Esophagus (tissue), 2 donors: Measurements from ENCODE around the gene SNX8. TPM values are rescaled to one million over a fixed set of nuclear protein-coding genes. Genes with fewer than 3 reads are reported as not detected.
"Not testable (repeated sequence)": the region's sequence is repeated elsewhere in the genome, so short reads cannot be mapped to it uniquely, and the experiment has no call there.

Experiments used
- H3K27ac ChIP-seq, 2 donors: one replicate each; pipeline ENCODE4 v1.5.1; 2013; ENCODE audit warnings: low read depth in 2 of 2, mild to moderate bottlenecking in 2 of 2, inconsistent platforms in 1 of 2, low read length in 1 of 2, moderate library complexity in 1 of 2
- H3K27me3 ChIP-seq, 2 donors: one replicate each; pipeline ENCODE4 v1.6.1; 2013; ENCODE audit warnings: low read length in 2 of 2, control low read depth in 1 of 2, mild to moderate bottlenecking in 1 of 2; ENCODE audit not compliant: insufficient read depth in 2 of 2, control insufficient read depth in 1 of 2
- H3K36me3 ChIP-seq, 2 donors: one replicate each; pipeline ENCODE4 v1.6.1; 2013; ENCODE audit warnings: low read length in 1 of 2; ENCODE audit not compliant: control insufficient read depth in 2 of 2, insufficient read depth in 2 of 2
- H3K4me1 ChIP-seq, 2 donors: one replicate each; pipeline ENCODE4 v1.6.1; 2013; ENCODE audit warnings: low read length in 1 of 2; ENCODE audit not compliant: control insufficient read depth in 2 of 2, insufficient read depth in 2 of 2
- H3K4me3 ChIP-seq, 2 donors: one replicate each; pipeline ENCODE4 v1.5.1; 2013; ENCODE audit warnings: low read length in 2 of 2, mild to moderate bottlenecking in 2 of 2, low read depth in 1 of 2, moderate library complexity in 1 of 2
- H3K9me3 ChIP-seq, 2 donors: one replicate each; pipeline ENCODE4 v1.6.1; 2013; ENCODE audit warnings: mild to moderate bottlenecking in 2 of 2, low read depth in 1 of 2, low read length in 1 of 2, moderate library complexity in 1 of 2; ENCODE audit not compliant: control insufficient read depth in 2 of 2, insufficient read depth in 1 of 2
- WGBS, 2 donors: extraction: QIAGEN DNeasy Blood & Tissue Kit; methylation state at CpG; one replicate each; pipeline ENCODE4 v1.1.7; 2013; 5-methylcytosine and 5-hydroxymethylcytosine counted together
- polyA plus RNA-seq, 2 donors: library from polyadenylated mRNA; stranded (reverse); fragments of 200-250 nt; gene quantifications; one replicate each; pipeline ENCODE4 v1.2.3, GENCODE V29; 2013
- donor health status: healthy with polysubstance abuse.
- donor health status: Bipolar disorder and iron deficiency.

The SNX8 gene
- polyA plus RNA-seq, 2 donors = 15.6 to 37.7 TPM

DNA sequence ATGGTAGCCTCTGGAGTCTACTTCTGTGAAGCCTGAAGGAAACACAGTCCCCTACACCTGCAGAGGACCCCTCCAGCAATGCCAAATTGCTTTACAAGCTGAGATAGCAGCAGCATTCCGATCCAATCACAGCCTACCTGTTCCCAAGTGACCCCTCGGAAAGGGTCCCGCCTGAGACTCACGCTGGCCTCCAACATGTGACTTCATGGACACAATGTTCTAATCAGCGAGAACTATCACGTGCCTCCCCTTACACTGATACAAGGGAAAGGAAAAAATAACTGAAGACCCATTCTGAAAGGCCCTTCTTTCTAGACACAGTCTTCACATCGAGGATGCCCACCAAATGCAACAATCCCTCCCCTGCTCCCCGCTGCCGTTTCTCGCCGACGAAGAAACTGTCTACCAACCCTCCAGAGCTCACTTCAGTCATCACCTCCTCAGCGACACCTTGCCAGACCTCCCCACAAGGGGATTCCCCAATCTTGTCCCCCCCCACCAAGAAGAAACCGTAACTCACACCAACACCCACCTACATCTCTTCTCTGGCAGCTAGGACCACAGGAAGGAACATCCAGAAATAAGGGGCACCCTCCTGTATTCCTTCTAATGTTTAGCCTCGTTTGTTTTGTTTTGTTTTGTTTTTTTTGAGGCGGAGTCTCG, 1.8 kb downstream of the SNX8 start:
- Histone ChIP-seq H3K36me3 (peaks cover 3 to 4% of the 10 kb centered on the region in 2 donors), H3K9me3 (no peaks in the 10 kb centered on the region), H3K27me3 (no peaks in the 10 kb centered on the region), H3K4me3 (peak overlapping the region in 1 of 2 donors; percentile 10), H3K4me1 (peaks cover 0 to 5% of the 10 kb centered on the region in 2 donors), H3K27ac (no peak overlapping the region)
- WGBS, 2 donors = 85 to 90% methylated on average over 17 of the region's 17 CpGs

DNA sequence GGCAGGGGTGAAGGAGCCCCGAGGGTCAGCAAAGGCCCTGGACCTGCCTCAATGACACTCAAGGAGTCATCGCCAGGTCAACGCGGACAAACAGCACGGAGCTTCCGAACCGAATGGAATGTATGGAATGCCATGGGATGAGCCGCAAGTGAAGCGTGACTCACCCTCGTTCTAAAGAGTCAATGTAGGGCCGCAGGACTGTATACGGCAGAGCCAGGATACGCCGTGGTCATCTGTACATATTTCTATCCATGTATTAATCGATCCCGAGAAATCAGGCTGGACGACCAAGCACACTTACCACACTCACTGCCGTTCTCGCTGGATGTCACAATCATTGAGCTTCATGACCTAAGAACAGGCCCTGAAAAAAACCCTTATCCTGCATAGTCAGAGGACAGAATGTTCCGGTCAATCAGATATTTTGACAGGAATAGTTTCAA, 4.3 kb downstream of the SNX8 start:
- 79 to 86% methylated on average over 20 of the region's 20 CpGs for WGBS, 2 donors

DNA sequence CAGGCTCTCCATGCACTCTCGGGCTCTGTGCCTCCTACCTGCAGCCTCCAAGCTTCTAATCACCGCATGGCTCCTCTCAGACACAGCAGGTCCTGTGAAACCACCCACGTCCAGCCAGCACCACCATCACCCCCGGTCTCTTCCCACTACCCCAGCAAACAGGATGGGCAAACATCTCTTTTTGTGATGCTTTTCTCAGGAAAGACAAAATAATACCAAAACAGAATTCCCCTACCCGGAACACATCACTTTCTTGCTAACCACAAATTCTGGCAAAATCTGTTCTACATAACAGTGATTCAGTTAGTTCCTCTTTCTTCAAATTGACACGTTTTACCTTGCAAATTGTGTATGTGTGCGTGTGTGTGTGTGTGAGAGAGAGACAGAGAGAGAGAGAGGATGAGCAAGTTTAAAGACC, 6.5 kb downstream of the SNX8 start:
- H3K27ac ChIP-seq = no peak overlapping the region
- no peaks in the 10 kb centered on the region for H3K27me3 ChIP-seq
- WGBS, 2 donors = 77 to 85% methylated on average over 7 of the region's 7 CpGs
- peaks cover 3 to 4% of the 10 kb centered on the region in 2 donors for H3K36me3 ChIP-seq
- H3K9me3 ChIP-seq = no peaks in the 10 kb centered on the region
- no peaks in the 10 kb centered on the region for H3K4me1 ChIP-seq
- no peak overlapping the region for H3K4me3 ChIP-seq

More for the DNA sequence above, 4.3 kb downstream of the SNX8 start:
- Histone ChIP-seq H3K27me3 (no peaks in the 10 kb centered on the region), H3K4me1 (peaks cover 0 to 5% of the 10 kb centered on the region in 2 donors), H3K36me3 (peaks cover 3 to 4% of the 10 kb centered on the region in 2 donors), H3K9me3 (no peaks in the 10 kb centered on the region), H3K4me3 (no peak overlapping the region), H3K27ac (no peak overlapping the region)

DNA sequence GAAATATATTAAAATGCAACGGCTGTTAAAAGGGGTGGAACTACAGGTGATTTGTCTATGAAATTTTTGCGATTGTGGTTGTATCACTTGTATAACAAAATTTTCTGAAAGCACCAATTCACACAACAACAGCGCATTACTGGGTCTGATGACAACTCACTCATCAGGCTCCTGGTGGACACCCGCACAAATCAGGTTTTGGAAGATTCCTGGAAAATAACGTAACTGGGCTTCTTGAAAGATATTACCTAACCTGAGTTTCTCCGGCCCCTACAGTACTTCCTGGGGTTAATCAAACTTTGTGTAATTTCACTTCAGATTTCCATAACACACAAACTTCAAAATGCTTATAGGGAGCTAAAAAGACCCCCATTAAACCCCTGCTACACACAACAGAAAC, 7.6 kb downstream of the SNX8 start:
- H3K27ac ChIP-seq = no peak overlapping the region
- H3K4me3 ChIP-seq = no peak overlapping the region
- H3K9me3 ChIP-seq = no peaks in the 10 kb centered on the region
- H3K4me1 ChIP-seq = no peaks in the 10 kb centered on the region
- H3K36me3 ChIP-seq = peaks cover 3 to 4% of the 10 kb centered on the region in 2 donors
- no peaks in the 10 kb centered on the region for H3K27me3 ChIP-seq
- 90 to 92% methylated on average over 6 of the region's 6 CpGs for WGBS, 2 donors

DNA sequence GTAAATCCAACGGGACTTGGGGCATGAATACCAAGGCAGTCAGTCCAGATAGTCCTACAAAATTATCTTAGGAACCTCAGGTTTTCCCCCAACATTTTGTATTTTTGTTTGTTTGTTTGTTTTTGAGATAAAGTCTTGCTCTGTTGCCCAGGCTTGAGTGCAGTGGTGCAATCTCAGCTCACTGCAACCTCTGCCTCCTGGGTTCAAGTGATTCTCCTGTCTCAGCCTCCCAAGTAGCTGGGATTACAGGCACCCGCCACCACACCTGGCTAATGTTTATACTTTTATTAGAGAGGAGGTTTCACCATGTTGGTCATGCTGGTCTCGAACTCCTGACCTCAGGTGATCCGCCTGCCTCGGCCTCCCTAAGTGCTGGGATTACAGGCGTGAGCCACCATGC, 9.0 kb downstream of the SNX8 start:
- H3K9me3 ChIP-seq, H3K4me3 ChIP-seq, H3K36me3 ChIP-seq, H3K27me3 ChIP-seq, H3K4me1 ChIP-seq, H3K27ac ChIP-seq: not testable (repeated sequence)
- 87 to 94% methylated on average over 6 of the region's 6 CpGs for WGBS, 2 donors

DNA sequence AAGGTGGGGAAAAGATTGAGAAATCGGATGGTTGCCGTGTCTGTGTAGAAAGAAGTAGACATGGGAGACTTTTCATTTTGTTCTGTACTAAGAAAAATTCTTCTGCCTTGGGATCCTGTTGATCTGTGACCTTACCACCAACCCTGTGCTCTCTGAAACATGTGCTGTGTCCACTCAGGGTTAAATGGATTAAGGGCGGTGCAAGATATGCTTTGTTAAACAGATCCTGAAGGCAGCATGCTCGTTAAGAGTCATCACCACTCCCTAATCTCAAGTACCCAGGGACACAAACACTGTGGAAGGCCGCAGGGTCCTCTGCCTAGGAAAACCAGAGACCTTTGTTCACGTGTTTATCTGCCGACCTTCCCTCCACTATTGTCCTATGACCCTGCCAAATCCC, 10.7 kb downstream of the SNX8 start:
- not testable (repeated sequence) for H3K36me3 ChIP-seq, H3K9me3 ChIP-seq, H3K4me1 ChIP-seq, H3K4me3 ChIP-seq, H3K27ac ChIP-seq, H3K27me3 ChIP-seq
- WGBS, 2 donors = 80 to 83% methylated on average over 5 to 7 of the region's 7 CpGs

DNA sequence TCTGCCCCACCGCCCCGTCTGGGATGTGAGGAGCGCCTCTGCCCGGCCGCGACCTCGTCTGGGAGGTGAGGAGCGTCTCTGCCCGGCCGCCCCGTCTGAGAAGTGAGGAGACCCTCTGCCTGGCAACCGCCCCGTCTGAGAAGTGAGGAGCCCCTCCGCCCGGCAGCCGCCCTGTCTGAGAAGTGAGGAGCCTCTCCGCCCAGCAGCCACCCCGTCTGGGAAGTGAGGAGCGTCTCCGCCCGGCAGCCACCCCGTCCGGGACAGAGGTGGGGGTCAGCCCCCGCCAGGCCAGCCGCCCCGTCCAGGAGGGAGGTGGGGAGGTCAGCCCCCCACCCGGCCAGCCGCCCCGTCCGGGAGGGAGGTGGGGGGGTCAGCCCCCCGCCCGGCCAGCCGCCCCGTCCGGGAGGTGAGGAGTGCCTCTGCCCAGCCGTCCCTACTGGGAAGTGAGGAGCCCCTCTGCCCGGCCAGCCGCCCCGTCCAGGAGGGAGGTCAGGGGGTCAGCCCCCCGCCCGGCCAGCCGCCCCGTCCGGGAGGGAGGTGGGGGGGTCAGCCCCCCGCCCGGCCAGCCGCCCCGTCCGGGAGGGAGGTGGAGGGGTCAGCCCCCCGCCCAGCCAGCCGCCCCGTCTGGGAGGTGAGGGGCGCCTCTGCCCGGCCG, 11.4 kb downstream of the SNX8 start:
- H3K27me3 ChIP-seq, H3K36me3 ChIP-seq, H3K9me3 ChIP-seq, H3K27ac ChIP-seq, H3K4me3 ChIP-seq, H3K4me1 ChIP-seq: not testable (repeated sequence)
- WGBS, 2 donors = 95 to 96% methylated on average over 15 to 48 of the region's 55 CpGs

DNA sequence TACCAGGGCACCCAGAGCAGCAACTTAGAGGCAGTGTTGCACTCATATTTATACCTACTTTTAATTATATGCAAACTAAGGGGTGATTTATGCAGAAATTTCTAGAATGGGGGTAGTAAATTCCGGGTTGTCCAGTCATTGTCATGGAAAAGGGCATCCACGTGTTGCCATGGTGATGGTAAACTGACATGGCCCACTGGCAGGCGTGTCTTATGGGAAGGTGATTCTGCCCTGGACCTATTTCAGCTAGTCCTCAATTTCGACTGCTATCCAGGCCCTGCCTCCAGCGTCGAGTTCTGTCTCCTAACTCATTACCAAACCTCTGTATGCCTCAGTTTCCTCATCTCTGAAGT, 12.8 kb downstream of the SNX8 start:
- no peaks in the 10 kb centered on the region for H3K9me3 ChIP-seq
- 92 to 93% methylated on average over 6 of the region's 6 CpGs for WGBS, 2 donors
- no peaks in the 10 kb centered on the region for H3K27me3 ChIP-seq
- H3K36me3 ChIP-seq = no peaks in the 10 kb centered on the region
- no peaks in the 10 kb centered on the region for H3K4me1 ChIP-seq
- H3K27ac ChIP-seq = no peak overlapping the region
- H3K4me3 ChIP-seq = no peak overlapping the region

DNA sequence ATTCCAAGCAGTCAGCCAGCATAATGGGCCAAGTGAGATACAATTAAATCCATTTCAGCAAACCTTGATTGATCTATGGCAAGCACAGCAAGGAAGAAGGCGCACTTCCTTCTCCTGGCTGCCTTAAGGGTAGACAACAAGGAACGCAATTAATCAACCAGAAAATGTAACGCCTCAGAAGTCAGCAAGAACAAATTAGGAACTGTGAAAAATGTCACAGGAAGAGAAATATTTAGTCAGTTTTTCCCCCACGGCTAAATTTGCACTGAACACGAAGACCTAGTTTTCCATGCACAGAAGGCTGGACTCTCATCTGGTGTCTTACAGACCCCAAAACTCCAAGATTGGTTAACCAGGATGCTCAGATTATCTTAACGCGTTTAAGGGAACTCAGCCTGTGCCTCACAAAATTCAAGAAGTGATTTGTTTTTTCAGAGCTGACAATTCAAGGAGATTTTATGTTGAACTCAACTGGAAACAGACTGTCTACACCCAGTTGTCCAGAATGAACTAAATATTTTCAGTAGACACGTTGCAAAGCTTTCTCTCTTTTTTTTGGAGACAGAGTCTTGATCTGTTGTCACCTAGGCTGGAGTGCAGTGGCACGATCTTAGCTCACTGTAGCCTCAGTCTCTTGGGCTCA, 14.2 kb downstream of the SNX8 start:
- peak overlapping the region; percentile 30 to 36 for H3K27ac ChIP-seq
- H3K4me1 ChIP-seq = no peaks in the 10 kb centered on the region
- 44 to 53% methylated on average over 9 of the region's 9 CpGs for WGBS, 2 donors
- H3K4me3 ChIP-seq = no peak overlapping the region
- H3K9me3 ChIP-seq = no peaks in the 10 kb centered on the region
- H3K27me3 ChIP-seq = no peaks in the 10 kb centered on the region
- H3K36me3 ChIP-seq = no peaks in the 10 kb centered on the region
